GM12878 (cell line): Measurements from ENCODE around the gene CBFA2T3. TPM values are rescaled to one million over a fixed set of nuclear protein-coding genes. Genes with fewer than 3 reads are reported as not detected.
A peak's percentile ranks its signal among the peaks of the same experiment; 100 is the strongest.

ENCODE experiments used
- BMI1 ChIP-seq: fragments of 450-650 bp; IDR thresholded peaks from 2 replicates; pipeline ENCODE4 v1.6.1; 2016; ENCODE audit warnings: mild to moderate bottlenecking, moderate library complexity, borderline replicate concordance
- EED ChIP-seq: sonication (generic); IDR thresholded peaks from 2 replicates; pipeline ENCODE4 v1.6.1; 2016; ENCODE audit warnings: antibody characterized with exemption, low read depth
- EGR1 ChIP-seq, 2 experiments: IDR thresholded peaks; 1 replicate in 1 of 2; 2 replicates in 1 of 2; pipeline ENCODE4 v1.6.1; 2011 to 2012; ENCODE audit warnings: low read depth in 2 of 2, low read length in 2 of 2, borderline replicate concordance in 1 of 2, mild to moderate bottlenecking in 1 of 2, moderate library complexity in 1 of 2
- GATAD2B ChIP-seq: fragments of 450-650 bp; conservative IDR thresholded peaks from 2 replicates; pipeline ENCODE4 v1.6.1; 2017; ENCODE audit warnings: low read depth, mild to moderate bottlenecking, moderate library complexity
- IRF3 ChIP-seq: fragments of 450-650 bp; IDR thresholded peaks from 2 replicates; pipeline ENCODE4 v1.6.1; 2014; ENCODE audit warnings: mild to moderate bottlenecking
- LARP7 ChIP-seq: fragments of 450-650 bp; IDR thresholded peaks from 2 replicates; pipeline ENCODE4 v1.6.1; 2017; ENCODE audit warnings: mild to moderate bottlenecking
- MEF2B ChIP-seq: fragments of 450-650 bp; IDR thresholded peaks from 2 replicates; pipeline ENCODE4 v1.6.1; 2018; ENCODE audit warnings: mild to moderate bottlenecking, moderate library complexity; ENCODE audit not compliant: partially characterized antibody, poor library complexity, severe bottlenecking
- MXI1 ChIP-seq: fragments of 150-350 bp; IDR thresholded peaks from 2 replicates; pipeline ENCODE4 v1.6.1; 2011; ENCODE audit warnings: low read depth, mild to moderate bottlenecking, inconsistent platforms, low read length, improper control_type of control experiment
- NR2C1 ChIP-seq: fragments of 450-650 bp; IDR thresholded peaks from 2 replicates; pipeline ENCODE4 v1.6.1; 2017; ENCODE audit warnings: antibody characterized with exemption, mild to moderate bottlenecking, moderate library complexity
- PBX3 ChIP-seq: IDR thresholded peaks from 2 replicates; pipeline ENCODE4 v1.6.1; 2011; ENCODE audit warnings: mild to moderate bottlenecking, low read depth, low read length, moderate library complexity; ENCODE audit not compliant: insufficient replicate concordance
- POLR2AphosphoS2 ChIP-seq: IDR thresholded peaks from 2 replicates; pipeline ENCODE4 v1.6.1; 2011; ENCODE audit warnings: low read depth, mild to moderate bottlenecking, low read length, improper control_type of control experiment, moderate library complexity
- RELA ChIP-seq: fragments of 450-650 bp; IDR thresholded peaks from 2 replicates; pipeline ENCODE4 v1.8.0; 2014; ENCODE audit warnings: borderline replicate concordance; ENCODE audit not compliant: partially characterized antibody
- TAF1 ChIP-seq: IDR thresholded peaks from 2 replicates; pipeline ENCODE4 v1.6.1; 2011; ENCODE audit warnings: mild to moderate bottlenecking, low read depth, low read length, borderline replicate concordance
- YY1 ChIP-seq: IDR thresholded peaks from 2 replicates; pipeline ENCODE4 v1.6.1; 2011; ENCODE audit warnings: low read depth, mild to moderate bottlenecking, low read length
- ZBTB11 ChIP-seq: fragments of 450-650 bp; formaldehyde crosslinking; IDR thresholded peaks from 2 replicates; pipeline ENCODE4 v1.5.0; 2022; ENCODE audit warnings: mild to moderate bottlenecking, missing genetic modification characterization
- ZBTB4 ChIP-seq: fragments of 450-650 bp; formaldehyde crosslinking; IDR thresholded peaks from 2 replicates; pipeline ENCODE4 v1.4.0; 2022; ENCODE audit warnings: mild to moderate bottlenecking, moderate library complexity
- ZNF622 ChIP-seq: fragments of 450-650 bp; IDR thresholded peaks from 2 replicates; pipeline ENCODE4 v1.6.1; 2017; ENCODE audit warnings: mild to moderate bottlenecking, inconsistent platforms
- polyA plus RNA-seq, 11 experiments: library from polyadenylated mRNA; depleted of rRNA in 4 of 11; unstranded in 6 of 11; stranded (reverse) in 5 of 11; fragments of >200 nt; fragmentation: Nextera tagmentation in 4 of 11; fragmentation: Illumina TruSeq in 1 of 11; extraction: Ambion mirVana in 4 of 11; extraction: Trizol in 1 of 11; gene quantifications; 1 replicate in 1 of 11; 2 replicates in 10 of 11; pipeline versions ENCODE4 v1.2.1 to v1.2.3, GENCODE V29; 2011 to 2016; ENCODE audit warnings: inconsistent platforms in 2 of 11, missing spikeins in 2 of 11, low read depth in 1 of 11
- total RNA-seq, 4 experiments: library from RNA; depleted of rRNA in 3 of 4; stranded (reverse); fragments of >200 nt in 3 of 4; fragmentation: Illumina TruSeq in 1 of 4; extraction: Trizol in 1 of 4; gene quantifications; 2 replicates each; pipeline versions ENCODE4 v1.2.1 to v1.2.3, GENCODE V29; 2013 to 2021
- TF ChIP-seq, protein P1 (sequence below): IDR thresholded peaks from 2 replicates; pipeline ENCODE4 v1.6.1; 2011; ENCODE audit warnings: low read depth, low read length, improper control_type of control experiment, borderline replicate concordance

The CBFA2T3 gene
- total and polyA plus RNA-seq, 10 of the 15 experiments (the other 5 are each of a cell fraction or from before 2014, with no cell fraction given): 0.69 to 42.6 (median 4.5) TPM

DNA sequence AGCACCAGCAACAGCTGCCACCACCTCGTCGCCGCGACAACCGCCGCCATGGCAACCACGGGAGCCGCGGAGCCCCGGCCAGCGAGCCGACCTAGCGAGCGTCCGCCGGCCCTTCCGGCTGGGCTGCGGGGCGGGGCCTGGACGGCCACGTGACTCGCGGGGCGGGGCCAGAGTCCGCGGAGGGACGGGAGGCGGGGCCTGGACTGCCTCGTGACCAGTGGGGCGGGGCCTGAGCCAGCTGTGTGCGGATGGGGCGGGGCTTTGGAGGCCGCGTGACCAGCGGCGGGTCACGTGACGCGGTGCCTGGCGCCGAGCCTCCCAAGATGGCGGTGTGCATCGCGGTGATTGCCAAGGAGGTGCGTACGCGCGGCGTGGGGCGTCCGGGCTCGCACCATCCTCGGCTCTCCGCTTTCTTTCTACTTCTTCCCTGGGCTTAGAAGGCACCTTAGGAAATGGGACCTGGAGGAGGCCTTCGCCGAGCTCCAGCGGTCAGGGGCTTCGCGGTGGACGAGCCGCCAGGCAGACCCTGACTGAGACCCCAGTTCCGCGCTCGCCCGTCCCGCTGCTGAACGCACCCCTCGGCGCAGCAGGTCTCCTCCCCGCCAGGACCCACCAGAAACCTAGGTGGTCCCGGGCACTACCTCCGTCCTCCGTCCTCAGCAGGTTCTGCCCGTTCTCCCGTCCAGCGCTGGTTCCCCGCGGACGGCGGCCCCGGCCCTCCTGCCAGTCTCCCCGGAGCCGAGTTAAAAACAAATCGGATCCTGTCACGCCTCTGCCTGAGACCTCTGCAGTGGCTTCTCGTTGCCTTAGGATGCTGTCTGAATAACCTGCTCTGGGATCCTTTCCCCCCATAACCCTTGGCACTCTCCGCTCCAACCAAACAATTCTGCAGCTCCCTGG lies 119.9 kb downstream of the CBFA2T3 start, which contains the start of the genes GALNS and TRAPPC2L (continued):
- TF ChIP-seq, protein P1, sequence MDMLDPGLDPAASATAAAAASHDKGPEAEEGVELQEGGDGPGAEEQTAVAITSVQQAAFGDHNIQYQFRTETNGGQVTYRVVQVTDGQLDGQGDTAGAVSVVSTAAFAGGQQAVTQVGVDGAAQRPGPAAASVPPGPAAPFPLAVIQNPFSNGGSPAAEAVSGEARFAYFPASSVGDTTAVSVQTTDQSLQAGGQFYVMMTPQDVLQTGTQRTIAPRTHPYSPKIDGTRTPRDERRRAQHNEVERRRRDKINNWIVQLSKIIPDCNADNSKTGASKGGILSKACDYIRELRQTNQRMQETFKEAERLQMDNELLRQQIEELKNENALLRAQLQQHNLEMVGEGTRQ: peak; percentile 99
- TF ChIP-seq RELA (peak; percentile 91), NR2C1 (no peak), MEF2B (peak; percentile 64), TAF1 (peak; percentile 87), BMI1 (peak; percentile 50; the same call in 1 of the 2 replicates), GATAD2B (no peak), YY1 (peak; percentile 97), ZBTB11 (CRISPR knock-in tag) (peak; percentile 68), IRF3 (peak; percentile 36; the same call in 1 of the 2 replicates), MXI1 (peak; percentile 90), EED (no peak), ZBTB4 (peak; percentile 96), ZNF622 (no peak), POLR2AphosphoS2 (peak; percentile 75), LARP7 (peak; percentile 27; the same call in 1 of the 2 replicates), EGR1 (IDR thresholded peaks at IDR 0.05; ENCODE audit: borderline replicate concordance in 1 of 2, low read depth in 2 of 2, low read length in 2 of 2) (0 out of 3 replicates have a peak, but pooled peaks of 1 of the 2 experiments have one; percentile 17), PBX3 (peak; percentile 29)
